ENCODE results near the gene ASNS. TPM values are rescaled to one million over a fixed set of nuclear protein-coding genes. Genes with fewer than 3 reads are reported as not detected.
"Not testable (repeated sequence)": the region's sequence is repeated elsewhere in the genome, so short reads cannot be mapped to it uniquely, and the experiment has no call there.

ASNS gene, protein sequence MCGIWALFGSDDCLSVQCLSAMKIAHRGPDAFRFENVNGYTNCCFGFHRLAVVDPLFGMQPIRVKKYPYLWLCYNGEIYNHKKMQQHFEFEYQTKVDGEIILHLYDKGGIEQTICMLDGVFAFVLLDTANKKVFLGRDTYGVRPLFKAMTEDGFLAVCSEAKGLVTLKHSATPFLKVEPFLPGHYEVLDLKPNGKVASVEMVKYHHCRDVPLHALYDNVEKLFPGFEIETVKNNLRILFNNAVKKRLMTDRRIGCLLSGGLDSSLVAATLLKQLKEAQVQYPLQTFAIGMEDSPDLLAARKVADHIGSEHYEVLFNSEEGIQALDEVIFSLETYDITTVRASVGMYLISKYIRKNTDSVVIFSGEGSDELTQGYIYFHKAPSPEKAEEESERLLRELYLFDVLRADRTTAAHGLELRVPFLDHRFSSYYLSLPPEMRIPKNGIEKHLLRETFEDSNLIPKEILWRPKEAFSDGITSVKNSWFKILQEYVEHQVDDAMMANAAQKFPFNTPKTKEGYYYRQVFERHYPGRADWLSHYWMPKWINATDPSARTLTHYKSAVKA
- total RNA-seq (2021) (173 and 199 TPM in 2 replicates), Bru-seq, nascent RNA (percentile 78 among the genes with signal in this experiment), BruChase-seq, experiment 1, labeled RNA remaining after a 2-hour chase (percentile 87 among the genes with signal in this experiment), BruChase-seq, experiment 2, labeled RNA remaining after a 6-hour chase (percentile 93 among the genes with signal in this experiment)
- long read RNA-seq, transcript ASNS-201 (14 exons, 2,356 nt), result minor isoform, 10 of 316 reads
- long read RNA-seq, transcript ASNS-202 (13 exons, 1,994 nt), result major isoform, 114 of 316 reads
- long read RNA-seq, partial matches to known transcripts, result 181 of 316 reads
- long read RNA-seq, other reads (novel, unspliced or antisense), result 7 of 316 reads

DNA sequence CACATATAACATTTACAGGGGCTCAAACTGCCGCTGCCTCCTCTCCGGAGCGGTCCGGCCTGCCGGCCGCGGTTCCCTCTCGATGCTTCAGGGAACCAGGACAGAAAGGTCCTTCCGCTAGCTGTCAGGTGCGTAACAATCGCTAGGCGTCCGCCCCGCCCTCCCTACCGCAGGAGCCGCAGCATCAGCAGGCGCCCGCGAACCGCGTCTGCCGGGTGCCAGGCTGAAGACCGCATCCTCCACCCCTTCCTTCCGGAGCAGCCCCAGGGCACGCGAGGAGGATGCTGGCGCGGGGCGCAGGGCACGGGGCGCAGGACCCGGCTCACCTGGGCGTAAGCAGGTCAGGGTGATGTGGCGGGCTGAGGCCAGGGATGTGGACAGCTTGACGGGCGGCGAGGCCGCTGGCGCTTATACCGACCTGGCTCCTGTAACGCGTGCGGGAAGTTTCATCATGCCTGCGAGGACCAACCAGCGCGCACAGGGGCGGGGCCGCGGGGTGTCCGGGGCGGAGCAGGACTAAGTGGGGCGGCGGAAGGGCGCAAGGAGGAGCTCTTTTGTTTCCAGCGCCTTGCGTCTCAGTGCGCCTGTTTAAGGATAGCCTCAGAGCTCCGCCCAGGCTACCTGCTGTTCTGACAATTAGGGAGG is at the start of gene ASNS:
ASNS (minus strand) TSS at position 384 of the 645 bp plus-strand sequence. CDS start 3,252 bp downstream, outside the sequence.
- peaks cover 18% of the 10 kb centered on the region for H3K4me1 ChIP-seq (replicated peaks; ENCODE audit: insufficient read depth)
- H4K20me1 ChIP-seq (ENCODE audit: insufficient read depth), result peaks cover 18% of the 10 kb centered on the region
- TF ChIP-seq EZH2 (IDR thresholded peaks at IDR 0.05; ENCODE audit: low read depth), result no peak
- TF ChIP-seq, protein P1, sequence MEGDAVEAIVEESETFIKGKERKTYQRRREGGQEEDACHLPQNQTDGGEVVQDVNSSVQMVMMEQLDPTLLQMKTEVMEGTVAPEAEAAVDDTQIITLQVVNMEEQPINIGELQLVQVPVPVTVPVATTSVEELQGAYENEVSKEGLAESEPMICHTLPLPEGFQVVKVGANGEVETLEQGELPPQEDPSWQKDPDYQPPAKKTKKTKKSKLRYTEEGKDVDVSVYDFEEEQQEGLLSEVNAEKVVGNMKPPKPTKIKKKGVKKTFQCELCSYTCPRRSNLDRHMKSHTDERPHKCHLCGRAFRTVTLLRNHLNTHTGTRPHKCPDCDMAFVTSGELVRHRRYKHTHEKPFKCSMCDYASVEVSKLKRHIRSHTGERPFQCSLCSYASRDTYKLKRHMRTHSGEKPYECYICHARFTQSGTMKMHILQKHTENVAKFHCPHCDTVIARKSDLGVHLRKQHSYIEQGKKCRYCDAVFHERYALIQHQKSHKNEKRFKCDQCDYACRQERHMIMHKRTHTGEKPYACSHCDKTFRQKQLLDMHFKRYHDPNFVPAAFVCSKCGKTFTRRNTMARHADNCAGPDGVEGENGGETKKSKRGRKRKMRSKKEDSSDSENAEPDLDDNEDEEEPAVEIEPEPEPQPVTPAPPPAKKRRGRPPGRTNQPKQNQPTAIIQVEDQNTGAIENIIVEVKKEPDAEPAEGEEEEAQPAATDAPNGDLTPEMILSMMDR (conservative IDR thresholded peaks at IDR 0.05), result no peak
- intact Hi-C loops (cut with micrococcal nuclease; ENCODE audit: unreplicated experiment), result loop anchor here (1.0 to 5.0 kb wide), 3 partner anchors 100 to 755 kb away; partner anchors contain the start of gene SDHAF3
- peaks cover 25% of the 10 kb centered on the region for H3K36me3 ChIP-seq (ENCODE audit: low read depth)
- peak; percentile 86 to 97 for DNase-seq
- peak within 1 kb of the TSS; percentile 83 for H2AFZ ChIP-seq
- peak within 1 kb of the TSS; percentile 85 for H3K4me3 ChIP-seq
- no peaks in the 10 kb centered on the region for H3K27me3 ChIP-seq (ENCODE audit: insufficient read depth, low read depth)
- H3F3A ChIP-seq (ENCODE audit: insufficient read depth, low read depth), result no peaks in the 10 kb centered on the region
- peak within 1 kb of the TSS; percentile 79 for H3K27ac ChIP-seq
- ChIA-PET POLR2A (ENCODE audit: unreplicated experiment) (interaction anchor here (0.6 to 1.2 kb wide), 5 partner anchors 37 to 767 kb away, joined by 4 to 10 read pairs (median 8); no protein-coding TSS in a partner anchor), CTCF (interaction anchor here (0.5 to 1.0 kb wide), 5 partner anchors 27 to 969 kb away, joined by 3 to 8 read pairs (median 3); no protein-coding TSS in a partner anchor)
- TSS peak; percentile 46 for BruUV-seq (replicated peaks)
- peaks cover 12% of the 10 kb centered on the region for H3K79me2 ChIP-seq (ENCODE audit: low read depth)
- H3K9me2 ChIP-seq (ENCODE audit: insufficient read depth), result no peaks in the 10 kb centered on the region
- peak within 1 kb of the TSS; percentile 91 for H3K4me2 ChIP-seq
- H3K9me3 ChIP-seq (ENCODE audit: insufficient read depth, low read depth), result no peaks in the 10 kb centered on the region

DNA sequence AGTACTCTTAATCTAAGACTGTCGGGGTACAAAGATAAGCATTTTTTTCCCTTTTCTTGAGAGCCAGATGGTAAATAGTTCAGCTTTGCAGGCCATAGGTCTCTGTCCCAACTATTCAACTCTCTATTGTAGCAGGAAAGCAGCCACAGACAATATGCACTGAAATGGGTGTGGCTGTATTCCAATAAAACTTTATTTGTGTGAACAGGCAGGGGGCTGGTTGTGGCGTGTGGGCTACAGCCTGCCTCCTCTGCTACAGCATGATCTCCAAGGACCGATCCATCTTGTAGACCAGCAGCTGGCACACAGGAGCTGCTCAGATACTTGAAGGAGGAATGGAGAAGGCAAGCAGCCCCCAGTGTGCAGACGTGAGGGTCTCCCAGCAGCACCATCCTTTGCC is 49.0 kb upstream of the ASNS start:
- POLR2A ChIA-PET (ENCODE audit: unreplicated experiment); H3K9me2 ChIP-seq (ENCODE audit: insufficient read depth); CTCF ChIA-PET; BruUV-seq (replicated peaks); H3K9me3 ChIP-seq (ENCODE audit: insufficient read depth, low read depth); H3K36me3 ChIP-seq (ENCODE audit: low read depth); H3K27ac ChIP-seq; H2AFZ ChIP-seq; H3K4me1 ChIP-seq (replicated peaks; ENCODE audit: insufficient read depth); H4K20me1 ChIP-seq (ENCODE audit: insufficient read depth); H3K4me2 ChIP-seq; intact Hi-C loops (cut with micrococcal nuclease; ENCODE audit: unreplicated experiment); H3K79me2 ChIP-seq (ENCODE audit: low read depth); H3F3A ChIP-seq (ENCODE audit: insufficient read depth, low read depth); H3K4me3 ChIP-seq; DNase-seq: not testable (repeated sequence)
- peaks cover 16% of the 10 kb centered on the region for H3K27me3 ChIP-seq (ENCODE audit: insufficient read depth, low read depth)

DNA sequence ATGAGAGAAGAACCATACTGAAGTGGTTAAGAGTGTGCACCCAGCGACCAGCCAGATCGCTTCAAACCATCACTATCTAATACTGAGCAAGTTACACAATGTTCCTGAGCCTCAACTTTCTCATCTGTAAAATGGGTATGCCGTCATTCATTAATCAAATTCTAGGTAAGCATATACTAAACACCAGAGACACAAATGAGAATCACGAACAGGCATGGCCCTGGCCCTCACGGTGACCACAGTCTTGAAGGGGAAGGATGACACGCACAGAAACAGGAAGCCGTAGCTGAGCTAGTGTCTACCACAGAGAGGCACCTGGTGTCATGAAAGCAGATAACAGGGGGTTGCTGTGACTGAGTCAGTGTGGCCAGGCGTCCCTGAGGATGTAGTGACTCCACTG is 43.1 kb upstream of the ASNS start:
- H3K9me3 ChIP-seq (ENCODE audit: insufficient read depth, low read depth); H3K4me2 ChIP-seq; POLR2A ChIA-PET (ENCODE audit: unreplicated experiment); H2AFZ ChIP-seq; H3K4me1 ChIP-seq (replicated peaks; ENCODE audit: insufficient read depth); H3K36me3 ChIP-seq (ENCODE audit: low read depth); H3F3A ChIP-seq (ENCODE audit: insufficient read depth, low read depth); H3K79me2 ChIP-seq (ENCODE audit: low read depth); CTCF ChIA-PET; H4K20me1 ChIP-seq (ENCODE audit: insufficient read depth); H3K27ac ChIP-seq; DNase-seq; BruUV-seq (replicated peaks); H3K9me2 ChIP-seq (ENCODE audit: insufficient read depth); H3K4me3 ChIP-seq; intact Hi-C loops (cut with micrococcal nuclease; ENCODE audit: unreplicated experiment): not testable (repeated sequence)
- peaks cover 12% of the 10 kb centered on the region for H3K27me3 ChIP-seq (ENCODE audit: insufficient read depth, low read depth)

Measured in PC-9 (cell line).